ENCODE data around the gene FARS2.

FARS2 gene

DNA sequence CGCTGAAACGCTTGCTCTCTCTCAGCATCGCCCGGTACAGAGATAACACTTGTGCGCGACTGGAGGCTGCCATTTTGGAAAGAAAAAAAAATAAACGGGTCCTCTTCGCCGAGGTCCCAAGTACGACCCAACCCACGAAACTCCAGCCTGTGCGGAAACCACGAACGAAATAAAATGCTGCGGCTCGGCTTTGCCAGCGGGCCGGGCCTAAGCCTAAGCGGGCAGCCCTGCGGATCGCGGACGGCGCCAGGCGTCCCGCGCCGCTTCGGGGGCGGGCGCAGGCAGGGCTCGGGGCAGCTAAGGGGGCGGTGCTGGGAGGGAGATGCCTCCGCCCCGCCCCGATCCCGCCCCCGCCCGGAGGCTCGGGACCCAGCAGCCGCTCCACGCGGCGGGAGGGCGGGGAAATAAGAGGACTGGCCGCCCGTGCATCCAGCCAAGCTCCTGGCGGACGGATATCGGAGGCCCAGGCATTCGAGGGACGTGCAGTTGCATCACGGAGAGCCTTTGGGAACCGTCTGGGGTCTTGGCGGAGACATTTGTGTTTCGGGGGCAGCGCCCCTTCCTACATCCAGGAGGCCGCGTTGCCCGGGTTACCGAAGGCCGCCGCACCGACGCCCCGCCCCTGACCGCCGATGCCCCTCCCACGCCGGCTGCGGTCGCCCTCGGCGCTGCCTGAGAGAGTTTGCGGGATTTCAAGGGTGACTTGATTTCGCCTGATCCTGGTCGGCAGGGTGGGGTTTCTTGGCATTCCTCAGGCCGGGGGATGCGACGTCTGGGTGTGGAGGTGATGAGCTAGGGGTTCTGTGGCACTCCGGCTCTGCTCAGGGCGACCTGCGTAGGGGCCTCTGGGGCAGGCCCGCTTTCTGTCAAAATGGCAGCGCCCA, at the start of gene FARS2, which contains the start of gene LYRM4:
Gene FARS2 (plus strand): TSS at position 853 of the 884 bp plus-strand sequence.
Gene LYRM4 (minus strand): TSS at position 290 of the 884 bp plus-strand sequence. CDS start 217 bp downstream, at position 73.
- Mint-ChIP-seq H3K4me1 (ENCODE audit: low read depth) (peaks cover 36% of the 10 kb centered on the region), H3K27me3 (ENCODE audit: low read depth) (no peaks in the 10 kb centered on the region), H3K9me3 (no peaks in the 10 kb centered on the region), H3K27ac (peak within 1 kb of the TSS; percentile 100), H3K4me3 (peak within 1 kb of the TSS; percentile 97), H3K36me3 (ENCODE audit: low read depth) (peaks cover 13% of the 10 kb centered on the region)
- peak; percentile 91 for DNase-seq (ENCODE audit: low spot score)

DNA sequence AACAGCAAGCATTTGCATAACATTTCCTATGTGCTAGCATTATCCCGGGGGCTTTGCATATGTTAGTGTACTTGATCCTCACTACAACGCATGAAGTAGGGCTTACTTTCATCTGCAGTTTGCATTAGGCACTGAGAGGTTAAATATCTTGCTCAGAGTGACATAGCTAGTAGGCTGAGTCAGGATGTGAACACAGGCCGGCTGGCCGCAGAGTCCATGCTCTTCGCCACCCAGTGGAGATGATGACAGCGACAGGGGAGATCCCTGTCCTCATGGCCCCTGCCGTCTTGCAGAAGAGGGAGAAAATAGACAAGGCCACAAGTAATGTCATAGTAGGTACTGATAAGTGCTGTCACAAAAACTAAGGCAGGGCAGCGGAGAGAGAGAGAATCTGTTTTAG, 47.5 kb upstream of the FARS2 start:
- H3K4me1 Mint-ChIP-seq (ENCODE audit: low read depth) = peaks cover 8% of the 10 kb centered on the region
- H3K27ac Mint-ChIP-seq = no peak overlapping the region
- H3K9me3 Mint-ChIP-seq = no peaks in the 10 kb centered on the region
- H3K36me3 Mint-ChIP-seq (ENCODE audit: low read depth) = peaks cover 5% of the 10 kb centered on the region
- no peak overlapping the region for H3K4me3 Mint-ChIP-seq
- no peak for DNase-seq (ENCODE audit: low spot score)
- H3K27me3 Mint-ChIP-seq (ENCODE audit: low read depth) = no peaks in the 10 kb centered on the region

DNA sequence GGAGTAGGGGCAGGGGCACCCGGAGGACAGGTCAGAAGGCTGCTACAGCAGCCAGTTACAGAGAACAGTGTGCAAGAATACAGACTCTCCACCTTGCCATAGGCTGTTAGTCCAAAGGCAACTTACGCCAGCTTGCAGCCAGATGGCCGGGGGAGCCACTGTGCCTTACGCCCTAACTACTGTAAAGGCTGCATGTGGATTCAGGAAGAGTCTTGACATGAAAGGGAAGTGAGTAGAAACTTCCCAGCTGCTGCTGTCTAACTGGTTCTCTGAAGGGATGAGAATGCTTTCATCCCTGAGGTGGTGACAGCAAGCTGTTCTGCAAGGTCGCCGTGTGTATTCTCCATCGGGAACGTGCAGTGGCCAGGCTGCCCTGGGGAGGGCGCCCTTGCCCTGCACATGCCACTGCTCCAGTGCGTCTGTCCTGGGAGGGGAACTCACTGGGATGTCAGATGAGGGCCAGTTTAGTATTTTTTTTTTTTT, 46.7 kb upstream of the FARS2 start:
- Mint-ChIP-seq H3K27ac (no peak overlapping the region), H3K4me1 (ENCODE audit: low read depth) (peaks cover 8% of the 10 kb centered on the region), H3K36me3 (ENCODE audit: low read depth) (peaks cover 5% of the 10 kb centered on the region), H3K27me3 (ENCODE audit: low read depth) (no peaks in the 10 kb centered on the region), H3K4me3 (no peak overlapping the region), H3K9me3 (no peaks in the 10 kb centered on the region)
- DNase-seq (ENCODE audit: low spot score) = peak; percentile 15

DNA sequence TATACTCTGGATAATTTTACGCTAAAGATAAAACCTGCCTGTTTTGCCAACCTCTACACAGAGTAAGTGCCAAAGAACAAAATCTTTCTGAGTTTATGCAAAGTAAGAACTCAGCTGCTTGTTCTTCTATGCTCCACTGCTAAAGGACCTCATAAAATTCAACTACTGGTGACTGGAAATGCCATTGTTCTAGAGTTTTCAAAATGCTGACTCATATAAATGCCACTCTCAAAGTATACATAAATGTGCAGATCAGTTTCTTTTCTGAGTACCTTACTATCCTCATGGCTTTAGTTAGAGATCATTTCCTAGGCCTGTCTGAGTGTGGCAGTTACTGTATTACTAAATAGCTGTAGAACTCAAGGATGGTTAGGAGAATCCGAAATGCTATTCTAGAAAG, 46.2 kb upstream of the FARS2 start:
- Mint-ChIP-seq H3K9me3 (no peaks in the 10 kb centered on the region), H3K36me3 (ENCODE audit: low read depth) (peaks cover 5% of the 10 kb centered on the region), H3K27ac (no peak overlapping the region), H3K27me3 (ENCODE audit: low read depth) (no peaks in the 10 kb centered on the region), H3K4me3 (no peak overlapping the region), H3K4me1 (ENCODE audit: low read depth) (peaks cover 10% of the 10 kb centered on the region)
- DNase-seq (ENCODE audit: low spot score) = no peak

DNA sequence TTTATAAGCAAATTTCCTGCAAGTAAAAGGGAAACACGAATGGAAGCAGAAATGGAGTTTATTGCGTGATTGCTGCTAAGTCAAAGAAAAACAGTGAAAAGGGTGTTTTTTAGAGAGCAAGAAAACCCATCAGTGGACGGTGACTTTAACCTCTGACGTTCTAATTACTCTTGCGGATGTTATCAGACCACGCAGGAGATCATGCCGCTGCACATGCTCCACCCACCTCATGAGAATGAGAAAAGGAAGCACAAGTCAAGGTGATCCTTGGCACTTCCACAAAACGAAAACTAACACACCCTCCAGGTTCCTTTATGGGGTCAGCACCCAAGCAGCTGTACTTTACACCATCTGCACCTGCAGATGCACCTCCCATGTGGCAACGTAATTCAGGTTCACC, 45.5 kb upstream of the FARS2 start:
- H3K4me1 Mint-ChIP-seq (ENCODE audit: low read depth) = peaks cover 10% of the 10 kb centered on the region
- no peaks in the 10 kb centered on the region for H3K27me3 Mint-ChIP-seq (ENCODE audit: low read depth)
- no peak overlapping the region for H3K27ac Mint-ChIP-seq
- H3K9me3 Mint-ChIP-seq = no peaks in the 10 kb centered on the region
- peaks cover 5% of the 10 kb centered on the region for H3K36me3 Mint-ChIP-seq (ENCODE audit: low read depth)
- no peak overlapping the region for H3K4me3 Mint-ChIP-seq
- DNase-seq (ENCODE audit: low spot score) = no peak

DNA sequence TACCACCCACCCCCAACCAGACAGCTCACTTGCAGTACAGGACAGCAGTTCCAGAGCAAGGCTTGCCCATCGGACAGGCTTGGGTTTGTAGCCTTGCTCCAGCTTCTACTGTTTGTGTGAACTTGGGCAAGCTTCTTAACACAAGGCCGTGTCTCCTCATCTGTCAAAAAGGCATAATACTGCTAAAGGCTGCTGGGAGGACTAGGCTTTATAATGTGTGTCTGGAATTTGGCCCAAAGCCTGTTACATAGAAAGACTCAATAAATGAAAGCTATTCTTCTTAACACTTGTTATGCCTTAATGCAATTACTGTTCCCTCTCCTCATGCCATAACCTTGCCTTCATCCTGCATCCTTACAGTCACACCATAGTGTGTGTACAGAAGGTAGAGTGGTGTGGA, 44.0 kb upstream of the FARS2 start:
- H3K4me3 Mint-ChIP-seq = no peak overlapping the region
- DNase-seq (ENCODE audit: low spot score) = no peak
- H3K9me3 Mint-ChIP-seq = no peaks in the 10 kb centered on the region
- no peak overlapping the region for H3K27ac Mint-ChIP-seq
- H3K4me1 Mint-ChIP-seq (ENCODE audit: low read depth) = peaks cover 4% of the 10 kb centered on the region
- no peaks in the 10 kb centered on the region for H3K27me3 Mint-ChIP-seq (ENCODE audit: low read depth)
- peaks cover 5% of the 10 kb centered on the region for H3K36me3 Mint-ChIP-seq (ENCODE audit: low read depth)

DNA sequence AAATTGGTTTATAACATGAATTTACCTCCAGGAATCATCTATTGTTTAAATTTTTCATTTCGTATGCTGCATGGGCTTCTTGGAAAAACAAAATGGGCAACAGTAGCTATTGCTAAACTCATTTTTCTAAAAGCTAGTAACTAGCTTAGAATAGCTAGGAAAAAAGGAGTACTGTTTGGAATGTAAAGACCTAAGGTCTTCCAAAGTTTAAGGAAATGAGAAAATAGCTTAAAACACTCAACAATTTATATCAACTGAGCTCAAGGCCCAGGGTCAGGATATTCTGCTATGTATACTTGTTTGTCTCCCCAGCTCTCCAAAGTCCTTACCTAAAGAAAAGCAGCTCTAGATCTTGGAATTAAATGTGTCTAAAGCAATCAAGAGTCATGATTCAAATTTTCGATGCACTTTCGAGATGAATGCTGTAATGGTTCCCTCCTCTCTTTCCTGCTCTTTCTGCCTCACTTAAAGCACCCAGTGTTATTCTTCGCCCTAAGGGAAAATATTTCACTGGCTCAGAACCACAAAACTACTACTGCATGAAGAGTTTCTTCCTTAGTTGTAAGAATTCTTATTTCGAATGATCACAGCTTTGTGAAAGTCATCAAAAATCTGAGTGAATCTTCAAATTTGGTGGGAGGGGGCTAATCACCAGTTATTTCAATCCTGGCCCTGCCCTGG, 42.2 kb upstream of the FARS2 start:
- Mint-ChIP-seq H3K27ac (no peak overlapping the region), H3K4me3 (no peak overlapping the region), H3K4me1 (ENCODE audit: low read depth) (peaks cover 2% of the 10 kb centered on the region), H3K27me3 (ENCODE audit: low read depth) (no peaks in the 10 kb centered on the region), H3K36me3 (ENCODE audit: low read depth) (peaks cover 2% of the 10 kb centered on the region), H3K9me3 (no peaks in the 10 kb centered on the region)
- no peak for DNase-seq (ENCODE audit: low spot score)

DNA sequence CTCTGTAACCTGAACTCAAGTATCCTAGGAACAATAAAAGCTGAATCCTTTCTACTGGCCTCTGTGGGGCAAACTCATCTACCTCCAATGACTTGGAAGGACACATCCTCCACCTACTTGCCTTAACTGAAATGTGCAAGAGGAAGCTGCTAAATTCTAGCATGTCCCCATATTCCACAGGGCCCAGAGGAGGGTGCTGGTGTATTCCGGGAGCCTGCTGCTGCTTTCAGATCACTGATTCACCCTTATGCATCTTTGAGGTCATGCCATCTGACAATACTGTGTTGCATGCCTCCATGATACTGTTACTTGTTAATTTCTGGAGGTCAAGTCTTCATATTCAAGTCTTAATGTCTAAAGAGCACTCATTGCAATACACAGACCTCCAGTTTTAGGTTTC, 40.9 kb upstream of the FARS2 start:
- no peak for DNase-seq (ENCODE audit: low spot score)
- Mint-ChIP-seq H3K9me3 (no peaks in the 10 kb centered on the region), H3K27me3 (ENCODE audit: low read depth) (no peaks in the 10 kb centered on the region), H3K36me3 (ENCODE audit: low read depth) (no peaks in the 10 kb centered on the region), H3K4me3 (no peak overlapping the region), H3K27ac (no peak overlapping the region), H3K4me1 (ENCODE audit: low read depth) (peaks cover 2% of the 10 kb centered on the region)

DNA sequence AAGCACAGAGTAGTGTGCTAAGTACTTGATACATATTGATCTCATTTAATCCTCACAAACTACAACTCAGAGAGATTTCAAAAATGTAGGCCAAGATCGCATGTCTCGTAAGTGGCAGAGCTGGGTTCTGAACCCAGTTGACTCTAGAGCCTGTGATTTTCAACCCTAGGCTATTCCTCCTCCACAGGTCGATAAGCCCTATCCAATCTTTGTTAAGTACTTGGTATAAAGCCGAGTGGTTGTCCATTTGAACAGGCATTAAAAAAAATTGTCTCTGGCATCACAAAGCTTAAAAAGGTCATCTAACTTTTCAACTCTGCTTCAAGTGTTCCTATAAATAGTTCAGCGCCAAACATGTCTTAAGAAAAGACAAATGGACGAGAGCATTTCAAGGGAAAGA, 38.0 kb upstream of the FARS2 start:
- Mint-ChIP-seq H3K9me3 (no peaks in the 10 kb centered on the region), H3K4me1 (ENCODE audit: low read depth) (peaks cover 2% of the 10 kb centered on the region), H3K4me3 (no peak overlapping the region), H3K36me3 (ENCODE audit: low read depth) (no peaks in the 10 kb centered on the region), H3K27me3 (ENCODE audit: low read depth) (no peaks in the 10 kb centered on the region), H3K27ac (no peak overlapping the region)
- DNase-seq (ENCODE audit: low spot score) = no peak

DNA sequence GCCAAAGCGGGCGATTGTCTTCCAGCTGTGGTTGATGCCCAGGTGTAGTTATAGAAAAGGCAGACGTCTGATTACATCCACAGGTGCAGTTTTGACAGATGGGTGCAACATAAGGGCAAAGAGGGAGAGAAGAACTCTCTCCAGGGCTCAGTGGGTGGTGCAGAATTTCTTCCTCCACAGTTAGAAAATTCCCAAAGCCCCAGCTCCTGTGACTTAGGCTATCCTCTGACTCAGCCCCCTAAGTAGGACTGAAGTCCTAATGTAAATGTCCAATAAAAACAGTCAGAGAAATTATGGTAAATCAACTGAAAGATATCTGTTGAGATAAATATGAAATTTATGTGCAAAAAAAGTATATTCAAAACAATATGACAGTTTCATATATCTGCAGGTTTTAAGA, 32.0 kb upstream of the FARS2 start:
- H3K27me3 Mint-ChIP-seq (ENCODE audit: low read depth) = no peaks in the 10 kb centered on the region
- H3K36me3 Mint-ChIP-seq (ENCODE audit: low read depth) = no peaks in the 10 kb centered on the region
- H3K4me1 Mint-ChIP-seq (ENCODE audit: low read depth) = peaks cover 8% of the 10 kb centered on the region
- no peaks in the 10 kb centered on the region for H3K9me3 Mint-ChIP-seq
- no peak for DNase-seq (ENCODE audit: low spot score)
- no peak overlapping the region for H3K4me3 Mint-ChIP-seq
- no peak overlapping the region for H3K27ac Mint-ChIP-seq

DNA sequence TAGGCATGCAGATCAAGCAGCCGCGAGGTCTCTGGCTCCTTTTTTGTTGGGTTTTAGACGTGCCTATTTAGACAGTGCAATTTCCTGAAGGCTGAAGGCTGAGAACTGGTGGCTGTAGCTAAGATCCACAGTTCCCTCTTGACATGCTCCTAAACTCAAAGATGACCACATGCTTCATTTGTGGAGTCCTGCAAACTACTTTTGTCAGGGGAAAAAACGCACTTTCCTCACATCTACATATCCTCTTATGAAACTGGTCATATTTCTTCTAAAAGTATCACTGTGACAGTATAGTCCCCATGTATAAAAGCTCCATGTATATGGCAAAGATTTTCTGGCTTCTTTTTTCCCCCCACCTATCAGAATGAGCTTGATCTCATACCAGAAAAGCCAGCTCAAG, 31.2 kb upstream of the FARS2 start:
- peaks cover 8% of the 10 kb centered on the region for H3K4me1 Mint-ChIP-seq (ENCODE audit: low read depth)
- H3K4me3 Mint-ChIP-seq = no peak overlapping the region
- no peaks in the 10 kb centered on the region for H3K27me3 Mint-ChIP-seq (ENCODE audit: low read depth)
- no peak overlapping the region for H3K27ac Mint-ChIP-seq
- no peaks in the 10 kb centered on the region for H3K36me3 Mint-ChIP-seq (ENCODE audit: low read depth)
- no peak for DNase-seq (ENCODE audit: low spot score)
- H3K9me3 Mint-ChIP-seq = no peaks in the 10 kb centered on the region

DNA sequence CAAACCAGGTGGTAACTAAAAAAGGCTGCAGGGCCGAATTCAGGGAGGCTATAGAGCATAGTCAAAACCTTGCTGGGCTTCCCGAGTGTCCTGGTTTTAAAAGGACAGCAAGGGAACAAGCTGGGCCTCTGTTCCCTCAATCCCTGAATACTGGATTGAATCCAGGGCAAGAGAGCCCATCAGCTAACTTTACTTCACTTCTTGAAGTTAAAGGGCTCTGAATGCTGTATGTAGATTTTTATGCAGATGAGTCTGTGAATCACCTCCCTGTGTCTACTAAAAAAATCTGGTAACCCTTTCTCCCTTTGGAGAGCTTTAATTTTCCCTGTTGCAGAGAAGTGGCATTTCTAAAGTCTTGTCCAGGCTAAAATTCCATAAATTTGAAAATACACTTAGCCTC, 30.0 kb upstream of the FARS2 start:
- H3K4me3 Mint-ChIP-seq = no peak overlapping the region
- H3K36me3 Mint-ChIP-seq (ENCODE audit: low read depth) = no peaks in the 10 kb centered on the region
- H3K9me3 Mint-ChIP-seq = no peaks in the 10 kb centered on the region
- H3K27me3 Mint-ChIP-seq (ENCODE audit: low read depth) = no peaks in the 10 kb centered on the region
- DNase-seq (ENCODE audit: low spot score) = no peak
- H3K4me1 Mint-ChIP-seq (ENCODE audit: low read depth) = peaks cover 8% of the 10 kb centered on the region
- no peak overlapping the region for H3K27ac Mint-ChIP-seq

DNA sequence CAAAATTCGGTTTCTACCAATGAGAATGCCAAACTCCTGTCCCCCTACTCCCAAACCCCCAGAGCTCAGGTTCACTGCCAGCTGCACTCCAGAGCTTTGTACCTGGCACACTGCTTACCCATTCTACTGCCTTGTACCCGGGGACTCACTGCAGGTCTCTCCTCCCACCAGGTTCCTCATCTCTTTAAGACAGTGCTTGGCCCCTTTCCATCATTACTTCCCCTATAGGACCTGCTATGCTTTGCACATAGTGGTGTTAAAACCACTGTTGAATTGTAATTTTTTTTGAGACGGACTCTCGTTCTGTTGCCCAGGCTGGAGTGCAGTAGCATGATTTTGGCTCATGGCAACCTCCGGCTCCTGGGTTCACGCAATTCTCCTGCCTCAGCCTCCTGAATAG, 26.4 kb upstream of the FARS2 start:
- Mint-ChIP-seq H3K27ac (no peak overlapping the region), H3K27me3 (ENCODE audit: low read depth) (no peaks in the 10 kb centered on the region), H3K4me1 (ENCODE audit: low read depth) (peaks cover 8% of the 10 kb centered on the region)

DNA sequence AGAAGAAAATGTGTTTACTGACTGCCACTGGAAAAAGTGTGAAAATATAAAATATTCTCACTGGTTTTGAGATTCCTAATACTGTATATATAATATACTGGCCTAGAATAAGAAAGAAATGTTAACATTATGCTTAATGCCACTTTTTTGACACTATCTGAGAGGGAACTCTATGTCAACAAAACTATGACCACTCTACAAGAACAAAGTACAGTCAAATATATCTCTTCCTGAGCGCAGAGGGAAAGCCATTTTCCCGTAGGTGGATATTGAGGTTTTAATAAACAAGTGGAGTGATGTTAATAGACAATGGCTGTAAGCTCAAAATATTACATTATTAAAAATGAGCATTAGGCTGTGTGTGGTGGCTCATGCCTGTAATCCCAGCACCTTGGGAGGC, 25.5 kb upstream of the FARS2 start:
- H3K9me3 Mint-ChIP-seq = no peaks in the 10 kb centered on the region
- H3K36me3 Mint-ChIP-seq (ENCODE audit: low read depth) = no peaks in the 10 kb centered on the region
- DNase-seq (ENCODE audit: low spot score) = no peak
- no peak overlapping the region for H3K4me3 Mint-ChIP-seq
- no peak overlapping the region for H3K27ac Mint-ChIP-seq
- no peaks in the 10 kb centered on the region for H3K27me3 Mint-ChIP-seq (ENCODE audit: low read depth)
- peaks cover 8% of the 10 kb centered on the region for H3K4me1 Mint-ChIP-seq (ENCODE audit: low read depth)

More for the DNA sequence above, 26.4 kb upstream of the FARS2 start:
- H3K4me3 Mint-ChIP-seq = no peak overlapping the region
- DNase-seq (ENCODE audit: low spot score) = no peak
- H3K9me3 Mint-ChIP-seq = no peaks in the 10 kb centered on the region
- H3K36me3 Mint-ChIP-seq (ENCODE audit: low read depth) = no peaks in the 10 kb centered on the region
